Activated CD4-positive, alpha-beta T cell treated with anti-CD3 and anti-CD28 coated beads for 24 hours (primary cell): ENCODE measurements around the gene ADA.

Experiments used
- DNase-seq, 2 donors: peaks; one replicate each; pipeline ENCODE4 v3.0.0-alpha.2; 2020; ENCODE audit warnings: low read depth in 2 of 2

The ADA gene

GRCh38 chr20:44644667-44645131 is 6.8 kb downstream of the ADA start:
- DNase-seq = no peak

- no peak for DNase-seq
Observed at GRCh38 chr20:44644230-44644617, 7.3 kb downstream of the ADA start.

GRCh38 chr20:44643596-44644229 is 7.8 kb downstream of the ADA start:
- no peak for DNase-seq

- no peak for DNase-seq
Observed at GRCh38 chr20:44643154-44643519, 8.4 kb downstream of the ADA start.

- DNase-seq = no peak
Observed at GRCh38 chr20:44642203-44643153, 9.0 kb downstream of the ADA start.

- DNase-seq = no peak
Observed at GRCh38 chr20:44641325-44641724, 10.2 kb downstream of the ADA start.

- no peak for DNase-seq
Observed at GRCh38 chr20:44640522-44640921, 11.0 kb downstream of the ADA start.

- DNase-seq = no peak
Observed at GRCh38 chr20:44637522-44638372, 13.8 kb downstream of the ADA start.

- no peak for DNase-seq
Observed at GRCh38 chr20:44637042-44637441, 14.5 kb downstream of the ADA start.

- DNase-seq = no peak
Observed at GRCh38 chr20:44635877-44636276, 15.6 kb downstream of the ADA start.

GRCh38 chr20:44633872-44634600 is 17.5 kb downstream of the ADA start:
- no peak for DNase-seq

GRCh38 chr20:44633187-44633810 is 18.2 kb downstream of the ADA start:
- no peak for DNase-seq

- no peak for DNase-seq
Observed at GRCh38 chr20:44632103-44632752, 19.3 kb downstream of the ADA start.

- DNase-seq = no peak
Observed at GRCh38 chr20:44630297-44630696, 21.2 kb downstream of the ADA start.

GRCh38 chr20:44629542-44629941 is 22.0 kb downstream of the ADA start:
- no peak for DNase-seq

GRCh38 chr20:44629017-44629385 is 22.5 kb downstream of the ADA start:
- no peak for DNase-seq

GRCh38 chr20:44627364-44628010 is 24.0 kb downstream of the ADA start:
- no peak for DNase-seq

GRCh38 chr20:44626278-44626677 is 25.2 kb downstream of the ADA start:
- no peak for DNase-seq

GRCh38 chr20:44625361-44625760 is 26.1 kb downstream of the ADA start:
- no peak for DNase-seq

GRCh38 chr20:44624743-44625271 is 26.7 kb downstream of the ADA start:
- no peak for DNase-seq
